ENCODE data around the gene TNNT2. TPM values are rescaled to one million over a fixed set of nuclear protein-coding genes. Genes with fewer than 3 reads are reported as not detected.

The TNNT2 gene
- total RNA-seq, 4 donors from 2014 or later = not detected

GRCh38 chr1:201395936-201396335 lies 18.5 kb upstream of the TNNT2 start:
- no peak for TF ChIP-seq CTCF (IDR thresholded peaks at IDR 0.05; ENCODE audit: low read depth)

GRCh38 chr1:201394591-201394990 lies 17.1 kb upstream of the TNNT2 start:
- TF ChIP-seq CTCF (IDR thresholded peaks at IDR 0.05; ENCODE audit: low read depth) = no peak

DNA sequence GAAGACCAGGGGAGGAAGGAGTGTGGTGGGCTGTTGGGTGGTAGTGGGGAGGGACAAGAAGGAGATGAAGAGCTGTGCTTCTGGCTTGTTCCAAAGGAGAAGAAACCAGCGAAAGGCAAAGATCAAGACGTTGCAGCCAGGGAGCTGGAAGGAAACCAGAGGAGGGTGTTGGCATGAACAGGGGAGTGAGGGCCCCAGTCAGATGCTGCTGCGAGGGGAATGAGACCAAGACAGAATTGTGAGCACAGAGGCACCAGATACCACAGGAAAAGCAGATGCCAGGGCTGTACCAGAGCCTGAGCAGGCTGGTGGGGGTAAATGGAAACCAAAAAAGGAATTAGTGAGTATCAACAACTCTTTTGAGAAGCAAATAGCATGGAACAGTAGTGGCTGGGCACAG lies 15.6 kb upstream of the TNNT2 start:
- no peak for TF ChIP-seq CTCF (IDR thresholded peaks at IDR 0.05; ENCODE audit: low read depth)

- TF ChIP-seq CTCF (IDR thresholded peaks at IDR 0.05; ENCODE audit: low read depth) = no peak
Measured at GRCh38 chr1:201391651-201392511, 14.4 kb upstream of the TNNT2 start.

GRCh38 chr1:201391225-201391624 lies 13.7 kb upstream of the TNNT2 start:
- TF ChIP-seq CTCF (IDR thresholded peaks at IDR 0.05; ENCODE audit: low read depth) = no peak

DNA sequence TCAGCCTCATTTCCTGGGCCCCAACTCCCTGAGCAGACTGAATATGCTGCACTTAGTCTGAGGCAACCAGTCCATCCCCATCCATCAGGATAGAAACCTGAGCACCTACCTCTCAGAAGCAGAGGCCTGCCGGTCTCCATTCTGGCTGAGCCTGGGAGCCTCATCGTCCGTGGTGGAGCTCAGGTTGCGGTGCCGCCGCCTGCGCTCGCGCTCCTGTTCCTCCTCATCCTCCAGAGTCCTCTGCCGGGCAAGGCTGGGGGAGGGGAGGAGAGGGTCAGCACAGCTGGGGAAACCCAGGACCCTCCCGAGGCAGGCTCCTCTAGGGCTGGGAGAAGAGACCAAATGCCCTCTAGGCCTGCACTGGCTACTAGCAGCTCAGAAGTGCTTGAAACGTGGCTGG lies 11.6 kb upstream of the TNNT2 start:
- no peak for TF ChIP-seq CTCF (IDR thresholded peaks at IDR 0.05; ENCODE audit: low read depth)

DNA sequence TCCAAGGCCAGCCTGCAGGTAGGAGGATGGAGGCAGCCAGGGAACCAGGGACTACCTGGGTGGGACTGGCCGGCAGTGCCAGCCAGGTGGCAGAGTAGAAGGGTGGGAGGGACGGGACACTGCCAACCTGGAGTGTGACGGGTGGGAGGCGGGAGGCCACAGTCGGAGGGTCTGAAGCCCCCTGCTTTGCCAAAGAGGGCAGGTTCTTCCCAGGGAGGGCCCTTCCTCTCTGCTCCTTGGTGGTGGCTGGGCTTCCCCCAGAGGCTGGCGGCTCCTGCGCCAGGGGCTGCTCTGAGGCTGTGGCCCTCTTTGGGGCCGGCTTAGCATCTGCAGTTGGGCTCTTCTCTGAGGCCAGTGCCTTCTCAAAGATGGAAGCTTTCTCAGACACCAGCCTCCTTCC lies 8.7 kb upstream of the TNNT2 start:
- no peak for TF ChIP-seq CTCF (IDR thresholded peaks at IDR 0.05; ENCODE audit: low read depth)

Measured in subcutaneous adipose tissue (tissue), 4 donors.